ENCODE data around the gene APBA2.

The APBA2 gene

DNA sequence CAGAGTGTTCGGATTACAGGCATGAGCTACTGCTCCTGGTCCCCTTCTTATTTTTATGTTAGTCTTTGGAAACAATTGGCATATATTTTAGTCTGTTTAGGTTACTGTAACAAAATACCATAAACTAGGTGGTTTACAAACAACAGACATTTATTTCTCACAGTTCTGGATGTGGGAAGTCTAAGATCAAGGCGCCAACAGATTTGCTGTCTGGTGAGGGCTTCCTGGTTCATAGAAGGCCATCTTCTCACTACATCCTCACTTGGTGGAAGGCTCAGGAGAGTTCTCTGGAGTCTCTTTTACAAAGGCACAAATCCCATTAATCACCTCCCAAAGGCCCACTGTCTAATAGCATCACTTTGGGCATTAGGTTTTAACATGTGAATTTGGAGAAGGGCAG lies 101.0 kb downstream of the APBA2 start:
- DNase-seq (ENCODE audit: low spot score) = no peak
- TF ChIP-seq, protein P1, sequence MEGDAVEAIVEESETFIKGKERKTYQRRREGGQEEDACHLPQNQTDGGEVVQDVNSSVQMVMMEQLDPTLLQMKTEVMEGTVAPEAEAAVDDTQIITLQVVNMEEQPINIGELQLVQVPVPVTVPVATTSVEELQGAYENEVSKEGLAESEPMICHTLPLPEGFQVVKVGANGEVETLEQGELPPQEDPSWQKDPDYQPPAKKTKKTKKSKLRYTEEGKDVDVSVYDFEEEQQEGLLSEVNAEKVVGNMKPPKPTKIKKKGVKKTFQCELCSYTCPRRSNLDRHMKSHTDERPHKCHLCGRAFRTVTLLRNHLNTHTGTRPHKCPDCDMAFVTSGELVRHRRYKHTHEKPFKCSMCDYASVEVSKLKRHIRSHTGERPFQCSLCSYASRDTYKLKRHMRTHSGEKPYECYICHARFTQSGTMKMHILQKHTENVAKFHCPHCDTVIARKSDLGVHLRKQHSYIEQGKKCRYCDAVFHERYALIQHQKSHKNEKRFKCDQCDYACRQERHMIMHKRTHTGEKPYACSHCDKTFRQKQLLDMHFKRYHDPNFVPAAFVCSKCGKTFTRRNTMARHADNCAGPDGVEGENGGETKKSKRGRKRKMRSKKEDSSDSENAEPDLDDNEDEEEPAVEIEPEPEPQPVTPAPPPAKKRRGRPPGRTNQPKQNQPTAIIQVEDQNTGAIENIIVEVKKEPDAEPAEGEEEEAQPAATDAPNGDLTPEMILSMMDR (IDR thresholded peaks at IDR 0.05; ENCODE audit: extremely low read depth, missing control alignments) = no peak

DNA sequence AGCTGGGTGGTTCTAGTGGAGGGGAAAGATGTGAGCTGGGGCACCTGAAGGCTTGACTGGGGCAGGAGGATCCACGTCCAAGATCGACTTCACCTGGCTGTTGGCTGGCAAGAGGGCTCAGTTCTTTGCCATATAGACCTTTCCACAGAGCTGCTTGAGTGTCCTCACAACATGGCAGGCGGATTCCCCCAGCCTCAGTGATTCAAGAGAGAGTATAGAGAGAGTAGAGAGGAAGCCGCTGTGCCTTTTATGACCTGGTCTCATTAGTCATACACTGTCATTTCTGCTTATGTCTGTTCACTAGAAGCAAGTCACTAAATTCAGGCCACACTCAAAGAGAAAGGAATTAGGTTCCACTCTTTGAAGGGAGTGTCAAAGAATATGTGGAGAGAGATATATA lies 101.6 kb downstream of the APBA2 start:
- no peak for DNase-seq (ENCODE audit: low spot score)
- TF ChIP-seq, protein P1 (IDR thresholded peaks at IDR 0.05; ENCODE audit: extremely low read depth, missing control alignments) = no peak

DNA sequence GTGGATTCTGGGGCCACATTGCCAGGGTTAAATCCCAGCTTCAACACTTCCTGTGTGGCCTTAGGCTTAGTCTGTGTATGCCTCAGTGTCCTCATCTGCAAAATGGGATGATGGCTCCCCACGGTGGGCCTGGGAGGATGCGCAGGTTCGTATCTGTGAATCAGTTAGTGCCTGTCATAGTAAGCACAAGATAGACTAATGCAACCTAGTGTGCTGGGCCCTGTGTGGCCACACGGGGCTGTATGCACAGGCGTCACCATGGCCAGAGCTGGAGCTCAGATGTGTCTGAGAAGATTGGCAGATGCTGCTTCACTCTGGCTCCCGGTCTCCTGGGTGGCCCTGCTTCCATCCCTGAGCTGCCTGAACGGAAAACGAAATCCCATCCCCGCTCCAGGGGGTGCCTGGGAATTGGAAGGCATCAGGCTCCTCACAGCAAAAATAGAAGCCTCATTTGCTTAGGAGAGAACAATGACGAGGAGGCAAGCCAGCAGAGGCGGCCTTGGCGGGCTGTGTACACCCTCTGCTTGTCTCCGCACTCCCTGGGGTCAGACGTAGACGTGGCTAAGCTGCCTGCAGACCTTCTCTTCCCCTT lies 103.6 kb downstream of the APBA2 start:
- TF ChIP-seq, protein P1 (IDR thresholded peaks at IDR 0.05; ENCODE audit: extremely low read depth, missing control alignments) = no peak
- DNase-seq (ENCODE audit: low spot score) = no peak

DNA sequence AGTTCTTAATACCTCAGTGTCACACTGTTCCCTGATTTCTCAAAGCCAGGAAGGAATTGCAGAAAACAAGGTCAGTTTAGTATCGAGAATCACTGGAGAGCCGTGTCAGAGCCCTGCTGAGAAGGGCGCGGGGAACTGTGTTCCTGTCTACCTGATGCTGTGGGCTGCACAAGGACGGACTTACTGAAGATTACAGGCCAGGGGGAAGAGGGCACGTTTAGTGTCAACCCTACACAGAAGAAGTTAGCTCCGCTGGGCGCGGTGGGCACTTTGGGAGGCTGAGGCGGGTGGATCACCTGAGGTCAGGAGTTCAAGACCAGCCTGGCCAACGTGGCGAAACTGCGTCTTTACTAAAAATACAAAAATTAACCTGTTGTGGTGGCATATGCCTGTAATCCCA lies 104.1 kb downstream of the APBA2 start:
- TF ChIP-seq, protein P1 (IDR thresholded peaks at IDR 0.05; ENCODE audit: extremely low read depth, missing control alignments) = no peak

DNA sequence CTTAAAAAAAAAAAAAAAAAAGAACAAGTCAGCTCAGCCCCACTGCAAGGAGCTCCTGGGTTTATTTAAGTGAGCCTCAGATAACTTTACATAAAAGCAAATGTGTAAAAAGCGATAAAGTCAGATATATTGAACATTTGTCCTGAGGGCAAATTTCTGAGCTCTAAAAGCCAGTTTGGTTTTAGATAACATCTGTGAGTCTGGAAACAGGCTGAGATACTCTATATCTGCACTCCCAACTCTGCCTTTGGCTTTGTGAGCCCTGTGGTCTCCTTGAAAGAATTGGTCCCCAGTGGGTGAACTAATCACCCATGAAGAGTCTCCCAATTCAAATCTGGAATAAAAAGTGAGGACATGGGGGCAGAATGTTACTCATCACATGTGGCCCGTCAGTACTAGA lies 104.6 kb downstream of the APBA2 start:
- no peak for DNase-seq (ENCODE audit: low spot score)
- TF ChIP-seq, protein P1 (IDR thresholded peaks at IDR 0.05; ENCODE audit: extremely low read depth, missing control alignments) = no peak

More for the DNA sequence above, 104.1 kb downstream of the APBA2 start:
- DNase-seq (ENCODE audit: low spot score) = no peak

DNA sequence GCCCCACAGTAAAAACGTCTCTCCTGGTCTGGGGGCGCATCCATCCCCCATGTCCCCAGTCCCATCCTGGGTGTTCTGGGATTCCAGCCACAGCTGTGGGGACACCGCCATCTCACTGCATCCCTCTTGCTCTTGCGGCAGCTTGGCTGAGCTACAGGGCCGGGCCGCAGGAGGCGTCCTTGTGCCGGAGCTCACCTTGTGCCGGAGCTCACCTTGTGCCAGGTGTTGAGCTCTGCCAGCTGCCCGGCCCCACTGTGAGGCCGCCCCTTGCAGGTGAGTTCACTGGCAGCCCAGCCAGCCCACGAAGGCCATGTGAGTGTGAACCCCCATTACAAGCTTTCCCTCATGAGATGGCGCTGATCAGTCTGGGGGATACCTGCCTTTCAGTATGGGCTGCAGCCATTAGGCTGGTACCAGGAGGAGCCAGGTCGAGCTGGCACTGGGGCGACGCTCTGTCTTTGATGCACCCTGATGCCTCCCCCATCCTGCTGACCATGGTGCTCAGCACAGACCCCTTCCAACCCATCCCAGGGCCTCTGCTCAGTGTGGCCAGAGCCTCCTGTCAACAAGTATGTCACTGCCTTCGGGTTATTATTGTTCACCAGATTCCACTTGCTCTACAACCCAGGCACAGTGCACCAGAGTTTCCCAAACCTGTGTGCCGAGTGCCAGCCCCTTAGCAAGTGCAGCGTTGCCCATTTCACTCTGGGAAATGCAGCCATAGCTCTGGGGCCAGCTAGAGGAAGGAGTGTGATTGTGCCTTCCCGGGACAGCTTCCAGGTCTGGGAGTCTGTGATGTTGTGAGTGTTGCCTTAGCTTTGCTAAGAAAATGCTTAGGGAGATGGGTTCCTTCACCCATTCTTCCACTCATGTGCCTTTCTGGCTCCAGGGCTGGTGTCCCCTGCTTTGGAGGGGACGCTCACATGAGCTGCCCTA lies 105.7 kb downstream of the APBA2 start:
- TF ChIP-seq, protein P1 (IDR thresholded peaks at IDR 0.05; ENCODE audit: extremely low read depth, missing control alignments) = no peak
- DNase-seq (ENCODE audit: low spot score) = no peak

DNA sequence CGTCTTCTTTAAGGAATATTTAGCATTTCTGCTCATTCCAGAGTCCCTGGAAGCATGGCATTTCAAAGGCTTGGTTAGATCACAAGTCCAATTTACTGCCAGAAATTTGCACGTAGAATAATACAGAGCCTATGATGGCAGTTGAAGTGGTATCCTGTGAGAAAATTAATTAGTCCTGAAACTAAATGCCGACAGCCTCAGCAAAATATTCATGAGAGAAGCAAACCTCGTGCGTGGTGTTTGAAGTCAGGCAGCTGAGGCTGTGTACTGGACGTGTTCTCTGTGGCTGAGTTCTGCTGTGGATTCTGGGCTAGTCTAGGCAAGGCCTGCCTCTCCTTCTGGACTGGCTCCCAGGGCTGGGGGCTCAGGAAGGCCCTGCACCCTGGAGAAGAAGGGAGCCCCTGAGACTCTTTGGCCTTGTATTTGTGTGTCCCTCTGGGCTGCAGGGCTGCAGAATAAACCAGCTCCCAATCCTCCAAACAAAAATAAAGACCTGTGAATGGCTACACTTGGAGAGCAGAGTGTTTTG lies 106.6 kb downstream of the APBA2 start:
- DNase-seq (ENCODE audit: low spot score) = no peak
- TF ChIP-seq, protein P1 (IDR thresholded peaks at IDR 0.05; ENCODE audit: extremely low read depth, missing control alignments) = no peak

All from GM20000 (cell line).